ENCODE measurements around the gene ZBTB26.
A peak's percentile ranks its signal among the peaks of the same experiment; 100 is the strongest.

ZBTB26 gene

DNA sequence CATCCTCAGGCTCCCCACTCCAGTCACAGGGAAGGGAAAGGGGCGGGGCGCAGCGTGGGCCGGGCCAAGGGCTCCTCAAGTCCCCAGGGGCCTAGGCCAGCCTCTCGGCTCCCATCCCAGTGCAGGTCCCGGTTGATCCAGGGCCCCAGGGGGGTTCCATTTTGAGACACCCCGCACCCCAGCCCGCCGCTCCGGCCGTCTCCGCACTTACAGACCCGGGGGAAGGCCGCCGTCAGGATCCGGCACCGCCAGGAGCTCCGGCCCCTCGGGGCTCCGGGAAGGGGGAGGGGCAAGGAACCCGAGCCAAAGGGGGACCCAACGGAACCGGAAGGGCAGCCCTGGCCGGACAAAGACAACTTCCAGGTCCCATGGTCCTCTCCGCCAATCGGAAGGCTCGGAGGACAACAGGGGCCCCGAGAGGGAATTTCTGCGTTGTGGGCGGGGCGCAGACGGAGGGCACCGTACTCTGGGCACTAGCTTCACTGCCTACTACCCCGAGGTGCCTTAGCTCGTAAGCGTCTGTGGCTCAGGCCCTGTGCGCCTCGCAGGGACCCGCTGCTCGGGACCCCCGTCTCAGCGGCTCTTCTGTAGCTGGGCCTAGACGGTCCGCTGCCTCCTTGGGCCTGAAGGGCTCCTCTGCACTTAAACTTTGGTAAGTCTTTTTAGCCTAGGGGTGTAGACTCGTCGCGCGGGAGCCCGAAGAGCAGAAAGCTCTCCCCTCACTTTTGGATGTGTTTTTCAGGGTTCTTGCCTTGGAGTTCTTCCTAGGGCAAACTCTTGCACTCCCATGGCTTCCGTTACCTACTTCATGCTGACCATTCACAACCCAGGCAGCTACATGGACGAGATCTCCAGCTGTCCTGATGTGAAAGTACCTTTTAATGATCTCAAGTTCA, at the start of gene ZBTB26:
ZBTB26 (minus strand) TSS at position 287 of the 896 bp plus-strand sequence. CDS start 11,578 bp downstream, outside the sequence.
- DNase-seq (ENCODE audit: low read depth), result peak; percentile 89

- DNase-seq (ENCODE audit: low read depth), result peak; percentile 6
Measured at GRCh38 chr9:122978601-122979000, 47.3 kb upstream of the ZBTB26 start.

- DNase-seq (ENCODE audit: low read depth), result no peak
Measured at GRCh38 chr9:122975196-122975595, 43.9 kb upstream of the ZBTB26 start.

DNA sequence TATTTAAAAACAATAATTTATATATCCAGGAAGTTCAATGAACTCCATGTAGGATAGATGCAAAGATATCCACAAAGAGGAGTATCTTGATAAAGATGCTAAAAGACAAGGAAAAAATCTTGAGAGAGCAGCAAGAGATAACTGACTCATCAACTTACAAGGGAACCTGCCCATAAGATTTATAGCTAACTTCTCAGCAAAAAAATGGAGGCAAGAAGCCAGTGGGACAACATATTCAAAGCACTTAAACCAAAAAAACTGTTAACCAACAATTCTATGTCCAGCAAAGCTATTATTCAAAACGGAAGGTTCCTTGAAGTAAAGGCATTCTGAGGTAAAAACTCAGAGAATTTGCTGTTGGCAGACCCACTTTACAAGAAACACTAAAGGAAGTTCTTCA, 29.8 kb upstream of the ZBTB26 start:
- no peak for DNase-seq (ENCODE audit: low read depth)

DNA sequence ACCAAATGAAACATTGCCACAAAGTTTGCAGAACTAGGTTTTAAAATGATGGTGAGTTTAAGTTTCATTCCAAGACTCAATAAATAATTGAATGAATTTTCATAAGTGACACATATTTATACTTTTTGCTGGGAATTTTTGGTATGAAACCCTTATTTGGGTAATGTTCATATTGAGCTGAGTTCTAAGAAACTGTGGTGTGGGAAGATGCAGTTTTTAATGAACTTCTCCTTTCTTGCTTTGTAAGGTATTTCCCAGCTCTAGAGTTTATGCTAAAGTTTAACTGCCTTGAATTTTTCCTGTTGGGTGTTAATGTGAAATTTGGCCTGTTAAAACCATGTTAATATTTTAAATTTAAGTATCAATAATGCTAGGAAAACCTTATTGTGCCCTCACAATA, 24.6 kb upstream of the ZBTB26 start:
- no peak for DNase-seq (ENCODE audit: low read depth)

DNA sequence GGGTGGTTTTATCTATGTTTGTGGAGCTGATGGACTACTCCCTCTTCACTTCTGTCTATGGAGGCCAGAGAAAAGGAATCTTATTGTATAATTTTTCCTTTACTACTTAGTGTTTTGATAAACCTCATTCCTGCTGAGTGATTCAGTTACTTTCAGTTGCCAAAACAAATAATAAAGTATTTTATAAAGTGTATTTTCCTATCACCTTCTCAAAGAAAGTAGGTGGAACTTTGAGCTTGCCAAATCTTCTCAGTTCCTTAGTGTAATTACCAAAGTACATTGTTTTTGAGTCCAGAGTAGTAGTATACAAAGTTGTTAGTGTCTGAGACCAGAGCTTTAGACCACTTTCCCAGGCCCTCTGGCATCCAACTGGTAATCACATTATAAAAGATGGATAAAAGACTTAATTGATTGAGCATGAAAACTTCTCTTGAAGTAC, 23.0 kb upstream of the ZBTB26 start:
- peak; percentile 69 for DNase-seq (ENCODE audit: low read depth)

DNA sequence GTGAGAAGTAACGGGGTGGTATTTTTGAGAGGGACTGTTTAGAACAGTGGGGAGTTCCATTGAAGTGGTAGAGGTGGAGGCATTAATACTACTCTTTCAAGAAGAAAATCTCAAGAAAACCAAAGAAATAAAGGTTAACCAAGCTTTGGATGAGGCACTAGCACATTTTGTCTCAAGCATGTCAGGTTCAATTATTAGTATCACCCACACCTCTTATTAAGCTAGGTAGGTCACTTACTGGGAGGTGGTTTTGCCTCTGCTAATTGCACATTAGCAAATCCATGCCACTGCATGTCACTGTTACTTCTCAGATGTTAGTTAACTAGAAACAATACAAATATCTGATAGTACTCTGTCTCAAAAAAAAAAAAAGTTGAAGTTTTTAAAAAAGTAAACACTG, 19.7 kb upstream of the ZBTB26 start:
- DNase-seq (ENCODE audit: low read depth), result no peak

DNA sequence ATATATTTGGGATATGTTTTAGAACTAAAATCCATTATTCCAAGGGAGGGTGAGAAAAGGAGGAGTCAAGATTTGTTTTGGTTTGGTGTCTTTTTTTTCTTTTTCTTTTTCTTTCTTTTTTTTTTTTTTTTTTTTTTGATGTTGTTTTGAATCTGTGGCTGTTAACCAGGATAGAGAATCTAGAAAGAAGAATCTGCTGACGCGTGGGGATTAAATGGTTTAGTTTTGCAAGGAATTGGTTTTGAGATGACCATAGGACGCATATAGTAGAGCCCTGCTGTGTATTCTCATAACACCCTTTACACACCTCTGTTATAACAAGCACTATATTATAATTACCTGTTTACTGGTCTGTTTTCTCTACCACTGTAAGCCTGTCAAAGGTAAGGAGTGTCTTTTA, 19.0 kb upstream of the ZBTB26 start:
- DNase-seq (ENCODE audit: low read depth), result no peak

DNA sequence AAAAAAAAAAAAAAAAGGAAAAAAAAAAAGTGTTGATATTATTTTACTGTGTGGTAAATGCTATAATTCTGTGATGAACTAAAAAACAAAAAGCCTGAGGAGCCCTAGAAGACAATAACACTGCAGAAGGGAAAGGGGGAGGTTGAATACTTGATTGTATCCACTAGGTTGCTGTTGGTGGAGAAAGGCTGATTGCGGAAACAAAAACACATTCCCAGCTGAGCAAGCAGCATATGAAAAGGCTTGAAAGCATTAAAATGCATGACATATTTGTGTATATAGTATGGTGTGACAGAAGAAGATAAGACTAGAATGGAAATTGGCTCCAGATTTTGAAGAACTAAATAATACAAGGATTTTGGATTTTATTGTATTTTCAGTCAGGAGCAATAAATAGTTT, 18.4 kb upstream of the ZBTB26 start:
- no peak for DNase-seq (ENCODE audit: low read depth)

DNA sequence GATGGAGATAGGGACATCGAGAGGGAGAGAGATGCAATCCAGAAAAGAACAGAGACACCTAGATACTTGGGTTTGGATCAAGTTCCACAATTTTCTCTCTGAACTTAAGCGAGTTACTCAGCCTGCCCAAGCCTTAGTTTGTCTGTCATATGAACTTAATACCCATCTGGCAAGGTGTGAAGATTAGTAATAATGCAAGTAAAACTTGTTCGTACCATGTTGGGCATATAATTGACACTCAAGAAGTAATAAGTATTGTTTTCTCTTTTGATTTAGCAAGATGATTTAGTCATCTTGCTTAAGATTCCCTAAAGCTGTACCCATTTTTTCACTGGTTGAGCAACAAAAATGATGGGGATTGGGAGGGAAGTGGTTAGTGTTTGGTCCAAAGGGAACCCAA, 17.0 kb upstream of the ZBTB26 start:
- DNase-seq (ENCODE audit: low read depth), result no peak

- DNase-seq (ENCODE audit: low read depth), result no peak
Measured at GRCh38 chr9:122946461-122947005, 15.2 kb upstream of the ZBTB26 start.

- no peak for DNase-seq (ENCODE audit: low read depth)
Measured at GRCh38 chr9:122944960-122945888, 13.9 kb upstream of the ZBTB26 start.

GRCh38 chr9:122941582-122942234, 10.4 kb upstream of the ZBTB26 start:
- DNase-seq (ENCODE audit: low read depth), result peak; percentile 76

GRCh38 chr9:122940749-122941581, 9.7 kb upstream of the ZBTB26 start, which contains the start of gene RABGAP1:
Gene RABGAP1, plus strand, starts transcription at chr9:122941020. Its CDS starts 16,040 bp downstream, at chr9:122957060.
- peak; percentile 98 for DNase-seq (ENCODE audit: low read depth)

DNA sequence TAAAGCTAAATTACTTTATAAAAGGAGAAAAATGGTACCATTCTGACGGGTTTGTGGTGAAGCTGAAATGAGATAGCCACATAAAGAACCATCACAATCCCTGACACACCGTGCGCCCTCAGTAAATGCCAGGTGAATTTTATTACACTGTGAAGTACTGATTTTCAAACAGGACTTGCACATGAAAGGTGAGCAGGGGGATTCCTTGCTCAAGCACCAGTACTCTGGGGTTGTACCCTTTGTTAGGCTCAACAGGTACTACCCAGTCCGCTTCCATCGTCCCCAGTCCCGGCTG, 9.1 kb upstream of the ZBTB26 start:
- DNase-seq (ENCODE audit: low read depth), result no peak

DNA sequence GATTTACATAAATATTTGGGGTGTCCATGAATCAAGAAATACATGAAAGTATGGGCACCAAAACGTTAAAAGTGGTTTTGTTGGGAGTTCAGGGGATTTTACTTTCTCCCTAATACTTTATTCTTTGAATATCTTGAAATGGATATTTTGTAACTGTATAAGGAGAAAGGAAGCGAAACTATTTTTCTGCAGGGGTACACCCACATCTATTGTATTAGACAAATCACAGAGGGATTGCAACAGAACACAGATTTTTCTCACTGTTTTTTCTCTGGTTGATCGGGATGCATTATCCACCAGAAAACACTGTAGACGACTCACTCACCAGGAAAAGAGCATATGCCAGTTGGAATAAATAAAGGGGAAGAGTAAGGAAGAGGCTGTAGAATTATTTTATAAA, 8.3 kb upstream of the ZBTB26 start:
- no peak for DNase-seq (ENCODE audit: low read depth)

GRCh38 chr9:122936883-122937282, 5.6 kb upstream of the ZBTB26 start:
- no peak for DNase-seq (ENCODE audit: low read depth)

- DNase-seq (ENCODE audit: low read depth), result no peak
Measured at GRCh38 chr9:122936464-122936863, 5.2 kb upstream of the ZBTB26 start.

- DNase-seq (ENCODE audit: low read depth), result no peak
Measured at GRCh38 chr9:122930541-122931225, 629 bp downstream of the ZBTB26 start.

DNA sequence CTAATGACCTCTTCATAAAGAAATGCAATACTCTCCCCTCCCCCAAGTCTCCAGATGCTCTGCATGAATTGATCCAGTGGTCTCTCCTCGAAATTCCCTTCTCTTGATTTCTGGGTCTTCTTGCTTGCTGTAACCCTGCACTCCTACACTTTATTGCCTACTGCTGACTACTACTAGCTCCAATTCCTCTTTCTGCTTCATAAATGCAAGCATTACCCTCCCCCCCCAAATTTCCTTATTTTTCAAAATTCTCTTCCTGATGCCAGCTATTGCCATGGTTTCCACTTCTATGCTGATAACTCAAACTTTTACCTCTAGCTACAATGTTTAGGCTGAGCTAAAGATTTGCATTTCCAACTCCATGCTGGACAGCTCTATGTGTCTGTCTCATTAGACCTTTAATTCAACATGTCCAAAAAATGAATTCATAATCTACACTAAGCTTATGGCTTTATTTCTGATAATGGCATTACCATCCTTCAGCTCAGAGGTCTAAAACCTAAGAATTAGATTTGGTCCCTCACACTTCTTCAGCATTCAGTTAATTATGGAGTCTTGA, 1.4 kb downstream of the ZBTB26 start:
- DNase-seq (ENCODE audit: low read depth), result no peak

All from iris pigment epithelial cell (primary cell).